HepG2 (cell line): ENCODE measurements around the gene ST6GALNAC2. TPM values are rescaled to one million over a fixed set of nuclear protein-coding genes. Genes with fewer than 3 reads are reported as not detected.

ENCODE experiments used
- ATAD3A ChIP-seq: sonication (generic); formaldehyde crosslinking; IDR thresholded peaks from 2 replicates; pipeline ENCODE4 v1.4.0; 2020; ENCODE audit warnings: missing genetic modification reagents
- BRD4 ChIP-seq: sonication (generic); formaldehyde crosslinking; IDR thresholded peaks from 2 replicates; pipeline ENCODE4 v1.4.0; 2020; ENCODE audit warnings: missing genetic modification reagents
- CSRNP1 ChIP-seq: sonication (generic); formaldehyde crosslinking; IDR thresholded peaks from 2 replicates; pipeline ENCODE4 v1.8.1; 2023; ENCODE audit warnings: mild to moderate bottlenecking, missing genetic modification reagents
- FOXA1 ChIP-seq, 2 experiments: fragments of 450-650 bp in 1 of 2; sonication (generic) in 1 of 2; formaldehyde crosslinking in 1 of 2; IDR thresholded peaks; 2 replicates each; pipeline versions ENCODE4 v1.4.0 to v1.6.1; 2016 to 2020; ENCODE audit warnings: missing genetic modification reagents in 1 of 2
- MZF1 ChIP-seq: sonication (generic); formaldehyde crosslinking; IDR thresholded peaks from 2 replicates; pipeline ENCODE4 v1.8.1; 2023; ENCODE audit warnings: mild to moderate bottlenecking, missing genetic modification reagents, borderline replicate concordance
- NFRKB ChIP-seq: fragments of 450-650 bp; IDR thresholded peaks from 2 replicates; pipeline ENCODE4 v1.6.1; 2017
- ONECUT2 ChIP-seq: sonication (generic); formaldehyde crosslinking; IDR thresholded peaks from 2 replicates; pipeline ENCODE4 v1.4.0; 2020; ENCODE audit warnings: missing genetic modification reagents
- PAXIP1 ChIP-seq: sonication (generic); formaldehyde crosslinking; conservative IDR thresholded peaks from 2 replicates; pipeline ENCODE4 v1.4.0; 2020; ENCODE audit warnings: mild to moderate bottlenecking, missing genetic modification reagents, moderate library complexity
- PHF8 ChIP-seq: sonication (generic); formaldehyde crosslinking; IDR thresholded peaks from 2 replicates; pipeline ENCODE4 v1.5.0; 2020; ENCODE audit warnings: missing genetic modification reagents
- POLR2AphosphoS5 ChIP-seq: IDR thresholded peaks from 2 replicates; pipeline ENCODE4 v1.6.1; 2012; ENCODE audit warnings: low read depth, low read length
- SMARCC2 ChIP-seq: fragments of 450-650 bp; IDR thresholded peaks from 2 replicates; pipeline ENCODE4 v1.6.1; 2017; ENCODE audit warnings: antibody characterized with exemption, mild to moderate bottlenecking
- SPEN ChIP-seq: sonication (generic); formaldehyde crosslinking; IDR thresholded peaks from 2 replicates; pipeline ENCODE4 v1.5.1; 2020; ENCODE audit warnings: low read depth, mild to moderate bottlenecking, missing genetic modification reagents
- TCF12 ChIP-seq, 2 experiments: fragments of 450-650 bp in 1 of 2; sonication (generic) in 1 of 2; formaldehyde crosslinking in 1 of 2; IDR thresholded peaks; 2 replicates each; pipeline versions ENCODE4 v1.6.1 to v1.8.0; 2017 to 2022; ENCODE audit warnings: antibody characterized with exemption in 1 of 2, mild to moderate bottlenecking in 1 of 2, missing genetic modification reagents in 1 of 2, moderate library complexity in 1 of 2
- TCF7L2 ChIP-seq: IDR thresholded peaks from 2 replicates; pipeline ENCODE4 v1.6.1; 2011; ENCODE audit warnings: mild to moderate bottlenecking, low read depth, low read length, moderate library complexity
- ZBTB26 ChIP-seq: IDR thresholded peaks from 2 replicates; pipeline ENCODE4 v1.6.1; 2016; ENCODE audit warnings: missing compliant biosample characterization, missing genetic modification reagents, borderline replicate concordance
- ZC3H13 ChIP-seq: sonication (generic); formaldehyde crosslinking; IDR thresholded peaks from 2 replicates; pipeline ENCODE4 v1.8.1; 2023; ENCODE audit warnings: mild to moderate bottlenecking, missing genetic modification reagents, moderate library complexity
- ZFP41 ChIP-seq: sonication (generic); formaldehyde crosslinking; IDR thresholded peaks from 2 replicates; pipeline ENCODE4 v1.4.0; 2020; ENCODE audit warnings: mild to moderate bottlenecking, missing genetic modification reagents, borderline replicate concordance
- ZNF20 ChIP-seq: sonication (generic); formaldehyde crosslinking; IDR thresholded peaks from 2 replicates; pipeline ENCODE4 v1.4.0; 2020; ENCODE audit warnings: mild to moderate bottlenecking, moderate library complexity, missing genetic modification reagents
- ZNF326 ChIP-seq: sonication (generic); formaldehyde crosslinking; IDR thresholded peaks from 2 replicates; pipeline ENCODE4 v1.4.0; 2020; ENCODE audit warnings: missing genetic modification reagents, borderline replicate concordance
- ZNF850 ChIP-seq: sonication (generic); formaldehyde crosslinking; conservative IDR thresholded peaks from 2 replicates; pipeline ENCODE4 v1.9.0; 2021; ENCODE audit warnings: mild to moderate bottlenecking, missing genetic modification reagents
- polyA plus RNA-seq, 8 experiments: library from polyadenylated mRNA; depleted of rRNA in 3 of 8; stranded (reverse) in 7 of 8; unstranded in 1 of 8; fragments of >200 nt; fragmentation: Illumina TruSeq in 4 of 8; extraction: Trizol in 4 of 8; gene quantifications; 2 replicates each; pipeline versions ENCODE4 v1.2.1 to v1.2.3, GENCODE V29; 2011 to 2016; ENCODE audit warnings: low read depth in 4 of 8, missing spikeins in 1 of 8, mixed read lengths in 1 of 8; ENCODE audit not compliant: insufficient read depth in 1 of 8
- total RNA-seq, 5 experiments: library from RNA; depleted of rRNA; stranded (reverse); fragments of >200 nt; fragmentation: Illumina TruSeq; extraction: Trizol; gene quantifications; 2 replicates each; pipeline ENCODE4 v1.2.3, GENCODE V29; 2016; ENCODE audit warnings: low read depth in 1 of 5
- TF ChIP-seq, protein P1 (sequence below): IDR thresholded peaks from 2 replicates; pipeline ENCODE4 v1.6.1; 2012; ENCODE audit warnings: low read length, improper control_type of control experiment

The ST6GALNAC2 gene
- total and polyA plus RNA-seq, 2 of the 13 experiments (the other 11 are each of a cell fraction or from before 2014, with no cell fraction given): 0.12 to 0.49 TPM

- TF ChIP-seq ZBTB26 (CRISPR knock-in tag): no peak
- TF ChIP-seq PHF8: no peak
- TF ChIP-seq ZC3H13 (CRISPR knock-in tag): no peak
- TF ChIP-seq MZF1 (CRISPR knock-in tag): no peak
- TF ChIP-seq POLR2AphosphoS5: no peak
- no peak for TF ChIP-seq FOXA1 (IDR thresholded peaks at IDR 0.05)
- TF ChIP-seq FOXA1 (CRISPR knock-in tag; IDR thresholded peaks at IDR 0.05): no peak; the same call in 1 of the 2 replicates
- TF ChIP-seq CSRNP1 (CRISPR knock-in tag): peak; percentile 77
- TF ChIP-seq TCF7L2: no peak
- no peak for TF ChIP-seq ZNF20 (CRISPR knock-in tag)
- no peak for TF ChIP-seq ZNF326
- no peak for TF ChIP-seq NFRKB
- TF ChIP-seq, protein P1, sequence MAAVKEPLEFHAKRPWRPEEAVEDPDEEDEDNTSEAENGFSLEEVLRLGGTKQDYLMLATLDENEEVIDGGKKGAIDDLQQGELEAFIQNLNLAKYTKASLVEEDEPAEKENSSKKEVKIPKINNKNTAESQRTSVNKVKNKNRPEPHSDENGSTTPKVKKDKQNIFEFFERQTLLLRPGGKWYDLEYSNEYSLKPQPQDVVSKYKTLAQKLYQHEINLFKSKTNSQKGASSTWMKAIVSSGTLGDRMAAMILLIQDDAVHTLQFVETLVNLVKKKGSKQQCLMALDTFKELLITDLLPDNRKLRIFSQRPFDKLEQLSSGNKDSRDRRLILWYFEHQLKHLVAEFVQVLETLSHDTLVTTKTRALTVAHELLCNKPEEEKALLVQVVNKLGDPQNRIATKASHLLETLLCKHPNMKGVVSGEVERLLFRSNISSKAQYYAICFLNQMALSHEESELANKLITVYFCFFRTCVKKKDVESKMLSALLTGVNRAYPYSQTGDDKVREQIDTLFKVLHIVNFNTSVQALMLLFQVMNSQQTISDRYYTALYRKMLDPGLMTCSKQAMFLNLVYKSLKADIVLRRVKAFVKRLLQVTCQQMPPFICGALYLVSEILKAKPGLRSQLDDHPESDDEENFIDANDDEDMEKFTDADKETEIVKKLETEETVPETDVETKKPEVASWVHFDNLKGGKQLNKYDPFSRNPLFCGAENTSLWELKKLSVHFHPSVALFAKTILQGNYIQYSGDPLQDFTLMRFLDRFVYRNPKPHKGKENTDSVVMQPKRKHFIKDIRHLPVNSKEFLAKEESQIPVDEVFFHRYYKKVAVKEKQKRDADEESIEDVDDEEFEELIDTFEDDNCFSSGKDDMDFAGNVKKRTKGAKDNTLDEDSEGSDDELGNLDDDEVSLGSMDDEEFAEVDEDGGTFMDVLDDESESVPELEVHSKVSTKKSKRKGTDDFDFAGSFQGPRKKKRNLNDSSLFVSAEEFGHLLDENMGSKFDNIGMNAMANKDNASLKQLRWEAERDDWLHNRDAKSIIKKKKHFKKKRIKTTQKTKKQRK: no peak
- no peak for TF ChIP-seq BRD4 (CRISPR knock-in tag)
- no peak for TF ChIP-seq ONECUT2
- no peak for TF ChIP-seq ZFP41 (CRISPR knock-in tag)
- TF ChIP-seq PAXIP1 (CRISPR knock-in tag): peak; percentile 53
- TF ChIP-seq SMARCC2: no peak
- TF ChIP-seq ZNF850 (CRISPR knock-in tag): no peak
- TF ChIP-seq ATAD3A (CRISPR knock-in tag): no peak
- TF ChIP-seq TCF12 (IDR thresholded peaks at IDR 0.05): no peak
- TF ChIP-seq TCF12 (CRISPR knock-in tag; IDR thresholded peaks at IDR 0.05): no peak
- no peak for TF ChIP-seq SPEN (CRISPR knock-in tag)
Observed at GRCh38 chr17:76569607-76570279, 15.9 kb downstream of the ST6GALNAC2 start (continued).
